HG03432 (cell line): Measurements from ENCODE around the gene GRIP2.

Experiments used
- ATAC-seq: cut with Tn5 transposase; IDR thresholded peaks from one replicate; pipeline ENCODE4 v1.9.1; 2021; ENCODE audit warnings: mild to moderate bottlenecking, moderate library complexity; ENCODE audit not compliant: unreplicated experiment

GRIP2 gene

GRCh38 chr3:14440531-14441239 is 99.5 kb downstream of the GRIP2 start:
- no peak for ATAC-seq

- no peak for ATAC-seq
These were observed 100.0 kb downstream of the GRIP2 start for GRCh38 chr3:14440168-14440518.

GRCh38 chr3:14439501-14440167 is 100.5 kb downstream of the GRIP2 start:
- ATAC-seq, result no peak
